PC-9 (cell line): ENCODE results near the gene CDA.

ENCODE experiments used
- CTCF ChIP-seq: fragments of 200-600 bp; sonication (generic); conservative IDR thresholded peaks from 2 replicates; pipeline ENCODE4 v1.6.1; 2017; ENCODE audit warnings: mixed run types, antibody characterized with exemption, mild to moderate bottlenecking, moderate library complexity
- EZH2 ChIP-seq: fragments of 200-600 bp; sonication (generic); IDR thresholded peaks from 2 replicates; pipeline ENCODE4 v1.8.0; 2017; ENCODE audit warnings: antibody characterized with exemption, low read depth

- TF ChIP-seq CTCF (no peak), EZH2 (no peak)
These were observed 65.3 kb downstream of the CDA start for GRCh38 chr1:20654104-20654690.
